Erythroblast (primary cell): ENCODE results near the gene PLXNA1.

Experiments
- GATA1 ChIP-seq: IDR thresholded peaks from 2 replicates; pipeline ENCODE4 v1.6.1; 2011; ENCODE audit warnings: low read depth, mild to moderate bottlenecking, control low read depth, low read length, moderate library complexity
- POLR2A ChIP-seq: IDR thresholded peaks from 2 replicates; pipeline ENCODE4 v1.6.1; 2011; ENCODE audit warnings: mild to moderate bottlenecking, low read length

GRCh38 chr3:126994661-126995245 lies 11.8 kb downstream of the PLXNA1 start:
- TF ChIP-seq POLR2A = no peak
- TF ChIP-seq GATA1 = no peak
